ENCODE data around the gene OR4D9. TPM values are rescaled to one million over a fixed set of nuclear protein-coding genes. Genes with fewer than 3 reads are reported as not detected.
"Not testable (repeated sequence)": the region's sequence is repeated elsewhere in the genome, so short reads cannot be mapped to it uniquely, and the experiment has no call there.

The OR4D9 gene
- total and polyA plus RNA-seq, 7 donors: not detected

GRCh38 chr11:59542142-59542810, 30.9 kb downstream of the OR4D9 start:
- intact Hi-C loops (cut with DNase I): no loop called here
- Histone ChIP-seq H3K4me3 (no peak overlapping the region), H3K9me3 (no peaks in the 10 kb centered on the region), H3K4me1 (peaks cover 0 to 8% (median 6%) of the 10 kb centered on the region in 4 donors), H3K27ac (no peak overlapping the region), H3K27me3 (no peaks in the 10 kb centered on the region), H3K36me3 (no peaks in the 10 kb centered on the region)
- no peak for DNase-seq
- 79 to 84% methylated on average over 3 of the region's 3 CpGs for WGBS, 2 donors
- no peak for TF ChIP-seq POLR2AphosphoS5 (IDR thresholded peaks at IDR 0.05)
- no peak for TF ChIP-seq POLR2A (IDR thresholded peaks at IDR 0.05)
- TF ChIP-seq EP300 (IDR thresholded peaks at IDR 0.05): no peak
- no peak for TF ChIP-seq CTCF (IDR thresholded peaks at IDR 0.05)

GRCh38 chr11:59543713-59544112, 32.4 kb downstream of the OR4D9 start:
- H3K4me1 ChIP-seq; H3K4me3 ChIP-seq; DNase-seq; H3K9me3 ChIP-seq; intact Hi-C loops (cut with DNase I); H3K36me3 ChIP-seq; H3K27ac ChIP-seq; H3K27me3 ChIP-seq: not testable (repeated sequence)
- WGBS, 2 donors: 84 to 90% methylated on average over 3 of the region's 3 CpGs

GRCh38 chr11:59544869-59545178, 33.5 kb downstream of the OR4D9 start:
- Histone ChIP-seq H3K27ac (no peak overlapping the region), H3K4me3 (no peak overlapping the region), H3K27me3 (no peaks in the 10 kb centered on the region), H3K9me3 (no peaks in the 10 kb centered on the region), H3K4me1 (no peaks in the 10 kb centered on the region), H3K36me3 (no peaks in the 10 kb centered on the region)
- WGBS, 2 donors: 83 to 90% methylated on average over 3 of the region's 3 CpGs
- TF ChIP-seq EP300 (IDR thresholded peaks at IDR 0.05): no peak
- no peak for TF ChIP-seq POLR2AphosphoS5 (IDR thresholded peaks at IDR 0.05)
- TF ChIP-seq POLR2A (IDR thresholded peaks at IDR 0.05): no peak
- TF ChIP-seq CTCF (IDR thresholded peaks at IDR 0.05): no peak
- DNase-seq: no peak
- intact Hi-C loops (cut with DNase I): no loop called here

- TF ChIP-seq POLR2AphosphoS5 (IDR thresholded peaks at IDR 0.05) (no peak), POLR2A (IDR thresholded peaks at IDR 0.05) (no peak), CTCF (IDR thresholded peaks at IDR 0.05) (no peak), EP300 (IDR thresholded peaks at IDR 0.05) (no peak)
- Histone ChIP-seq H3K4me3 (no peak overlapping the region), H3K9me3 (no peaks in the 10 kb centered on the region), H3K27ac (no peak overlapping the region), H3K36me3 (no peaks in the 10 kb centered on the region), H3K4me1 (peaks cover 0 to 5% (median 2%) of the 10 kb centered on the region in 4 donors), H3K27me3 (no peaks in the 10 kb centered on the region)
- DNase-seq: no peak
- 94 to 95% methylated on average over 24 of the region's 24 CpGs for WGBS, 2 donors
- intact Hi-C loops (cut with DNase I): no loop called here
These were observed 34.1 kb downstream of the OR4D9 start for GRCh38 chr11:59545179-59546020.

- H3K27ac ChIP-seq; H3K27me3 ChIP-seq; H3K9me3 ChIP-seq; H3K4me3 ChIP-seq; DNase-seq; H3K36me3 ChIP-seq; intact Hi-C loops (cut with DNase I): not testable (repeated sequence)
- 77 to 89% methylated on average over 5 of the region's 5 CpGs for WGBS, 2 donors
- peaks cover 0 to 13% (median 3%) of the 10 kb centered on the region in 4 donors for H3K4me1 ChIP-seq
These were observed 36.4 kb downstream of the OR4D9 start for GRCh38 chr11:59547605-59548308.
